Fibroblast of skin of abdomen (primary cell): ENCODE data around the gene GDPD3.

Source experiments
- DNase-seq: peaks from one replicate; pipeline ENCODE4 v3.0.0-alpha.2; 2013

GDPD3 gene

DNA sequence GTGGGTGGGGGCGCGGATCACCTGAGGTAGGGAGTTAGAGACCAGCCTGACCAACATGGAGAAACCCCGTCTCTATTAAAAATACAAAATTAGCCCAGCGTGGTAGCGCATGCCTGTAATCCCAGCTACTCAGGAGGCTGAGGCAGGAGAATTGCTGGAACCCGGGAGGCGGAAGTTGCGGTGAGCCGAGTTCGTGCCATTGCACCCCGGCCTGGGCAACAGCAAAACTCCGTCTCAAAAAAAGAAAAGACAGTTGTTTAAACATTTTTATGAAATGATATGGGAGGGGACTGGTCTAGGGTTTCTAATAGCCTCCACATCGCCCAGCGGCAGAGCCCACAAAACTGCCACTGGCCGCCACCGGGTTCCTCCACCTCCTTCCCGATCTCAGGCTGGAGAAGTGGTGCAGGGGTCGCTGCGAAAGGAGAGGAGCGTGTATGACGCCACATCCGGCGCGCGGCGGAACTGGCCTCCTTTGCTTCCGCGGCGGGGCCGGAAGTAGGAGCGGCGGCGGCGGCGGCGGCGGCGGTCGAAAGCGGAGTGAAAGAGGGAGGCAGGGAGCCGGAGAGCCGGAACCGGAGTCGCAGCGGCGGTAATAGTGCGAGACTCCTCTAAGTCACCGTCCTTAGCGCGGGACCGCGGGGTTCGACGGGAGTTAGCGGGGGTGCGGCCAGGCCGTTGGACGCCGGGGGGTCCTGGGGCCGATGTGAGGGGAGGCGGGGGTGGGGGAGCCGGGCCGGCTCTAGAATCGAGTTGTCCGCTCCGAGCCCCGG lies 37.6 kb downstream of the GDPD3 start, which contains the start of gene PPP4C:
PPP4C (plus strand) TSS at position 492 of the 773 bp plus-strand sequence. CDS start 384 bp downstream, outside the sequence.
- peak; percentile 89 for DNase-seq

DNA sequence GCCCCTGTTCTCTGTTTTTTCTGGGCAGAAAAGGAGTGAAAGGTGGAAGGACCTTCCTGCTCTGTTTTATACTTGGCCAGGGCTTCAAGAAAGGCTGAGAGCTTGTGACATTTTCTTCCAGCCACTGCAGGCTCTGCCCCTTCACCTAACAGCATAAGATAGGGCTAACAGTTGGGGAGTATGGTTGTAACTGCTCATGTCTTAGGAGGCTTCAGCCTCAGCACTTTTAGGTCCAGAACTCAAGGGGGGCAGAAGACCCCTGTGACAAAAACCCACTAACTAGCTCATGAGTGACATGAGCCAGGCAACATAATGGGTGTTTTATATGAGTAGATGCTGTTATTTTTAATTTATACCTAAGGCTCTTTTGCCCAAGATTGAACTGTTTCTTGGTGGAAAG lies 42.8 kb downstream of the GDPD3 start:
- DNase-seq = no peak

DNA sequence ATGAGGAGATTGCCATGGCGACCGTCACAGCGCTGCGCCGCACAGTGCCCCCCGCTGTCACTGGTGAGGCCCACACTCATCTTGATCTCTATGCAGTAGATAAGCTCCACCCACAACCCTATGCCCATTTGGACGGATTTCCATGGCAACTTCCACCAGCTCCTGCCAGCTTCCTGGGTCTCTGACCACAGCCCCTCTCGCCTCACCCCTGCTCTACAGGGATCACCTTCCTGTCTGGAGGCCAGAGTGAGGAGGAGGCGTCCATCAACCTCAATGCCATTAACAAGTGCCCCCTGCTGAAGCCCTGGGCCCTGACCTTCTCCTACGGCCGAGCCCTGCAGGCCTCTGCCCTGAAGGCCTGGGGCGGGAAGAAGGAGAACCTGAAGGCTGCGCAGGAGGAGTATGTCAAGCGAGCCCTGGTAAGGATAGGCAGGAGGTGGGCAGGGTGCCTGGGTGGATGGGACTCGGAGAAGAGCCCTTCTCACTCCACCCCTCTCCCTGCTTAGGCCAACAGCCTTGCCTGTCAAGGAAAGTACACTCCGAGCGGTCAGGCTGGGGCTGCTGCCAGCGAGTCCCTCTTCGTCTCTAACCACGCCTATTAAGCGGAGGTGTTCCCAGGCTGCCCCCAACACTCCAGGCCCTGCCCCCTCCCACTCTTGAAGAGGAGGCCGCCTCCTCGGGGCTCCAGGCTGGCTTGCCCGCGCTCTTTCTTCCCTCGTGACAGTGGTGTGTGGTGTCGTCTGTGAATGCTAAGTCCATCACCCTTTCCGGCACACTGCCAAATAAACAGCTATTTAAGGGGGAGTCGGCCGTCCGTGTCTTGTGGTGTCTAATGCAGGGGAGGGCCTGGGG lies 43.5 kb downstream of the GDPD3 start:
- no peak for DNase-seq

DNA sequence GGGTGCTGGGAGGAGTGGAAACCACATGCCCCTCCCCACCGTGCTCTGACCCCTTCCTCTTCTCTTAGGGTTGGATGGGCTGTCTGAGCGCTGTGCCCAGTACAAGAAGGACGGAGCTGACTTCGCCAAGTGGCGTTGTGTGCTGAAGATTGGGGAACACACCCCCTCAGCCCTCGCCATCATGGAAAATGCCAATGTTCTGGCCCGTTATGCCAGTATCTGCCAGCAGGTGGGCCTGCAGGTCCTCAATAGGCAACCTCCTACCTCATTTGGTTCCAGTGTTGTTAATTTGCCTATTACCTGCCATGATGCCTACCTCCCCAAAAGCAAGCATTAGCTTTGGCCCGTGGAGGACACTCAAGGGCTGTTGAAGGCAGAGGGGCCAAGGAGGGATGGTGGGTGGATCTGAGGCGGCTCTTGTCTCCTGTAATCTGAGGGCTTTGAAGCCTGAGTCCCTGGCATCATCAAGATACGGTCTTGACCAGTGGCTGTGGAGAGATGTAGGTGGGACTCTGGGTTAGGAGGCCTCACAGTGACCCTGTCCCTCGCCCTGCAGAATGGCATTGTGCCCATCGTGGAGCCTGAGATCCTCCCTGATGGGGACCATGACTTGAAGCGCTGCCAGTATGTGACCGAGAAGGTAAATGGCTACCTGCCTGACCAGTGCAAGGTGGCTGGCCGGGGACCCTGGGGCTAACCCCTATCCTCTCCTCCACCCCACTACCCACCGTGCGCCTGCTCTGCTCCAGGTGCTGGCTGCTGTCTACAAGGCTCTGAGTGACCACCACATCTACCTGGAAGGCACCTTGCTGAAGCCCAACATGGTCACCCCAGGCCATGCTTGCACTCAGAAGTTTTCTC lies 44.4 kb downstream of the GDPD3 start:
- no peak for DNase-seq

DNA sequence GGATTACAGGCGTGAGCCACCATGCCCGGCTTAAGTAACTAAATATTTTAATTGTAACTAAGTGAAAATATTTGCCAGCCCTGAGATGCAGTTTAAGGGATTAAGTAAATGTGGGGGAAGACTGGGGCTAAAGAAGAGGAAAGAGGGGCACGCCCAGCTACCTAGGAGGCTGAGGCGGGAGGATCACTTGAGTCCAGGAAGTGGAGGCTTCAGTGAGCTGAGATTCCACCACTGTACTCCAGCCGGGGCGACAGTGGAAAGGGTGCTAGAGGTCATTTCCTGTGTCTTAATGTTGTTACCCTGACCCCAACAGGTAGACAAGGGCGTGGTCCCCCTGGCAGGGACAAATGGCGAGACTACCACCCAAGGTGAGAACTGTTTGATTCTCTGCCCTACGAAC lies 45.0 kb downstream of the GDPD3 start:
- no peak for DNase-seq

DNA sequence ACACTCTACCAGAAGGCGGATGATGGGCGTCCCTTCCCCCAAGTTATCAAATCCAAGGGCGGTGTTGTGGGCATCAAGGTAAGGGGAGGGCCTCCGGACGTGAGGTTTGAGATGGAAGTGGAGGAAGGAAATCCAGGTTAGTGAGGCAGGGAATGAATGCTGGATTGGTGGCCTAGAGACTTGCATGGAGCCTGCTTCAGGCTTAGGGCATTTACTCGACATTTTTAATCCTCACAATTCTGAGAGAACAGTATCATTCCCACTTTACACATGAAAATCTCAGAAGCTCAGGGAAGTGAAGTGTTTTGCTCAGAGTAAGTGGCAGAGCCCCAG lies 45.8 kb downstream of the GDPD3 start:
- no peak for DNase-seq

DNA sequence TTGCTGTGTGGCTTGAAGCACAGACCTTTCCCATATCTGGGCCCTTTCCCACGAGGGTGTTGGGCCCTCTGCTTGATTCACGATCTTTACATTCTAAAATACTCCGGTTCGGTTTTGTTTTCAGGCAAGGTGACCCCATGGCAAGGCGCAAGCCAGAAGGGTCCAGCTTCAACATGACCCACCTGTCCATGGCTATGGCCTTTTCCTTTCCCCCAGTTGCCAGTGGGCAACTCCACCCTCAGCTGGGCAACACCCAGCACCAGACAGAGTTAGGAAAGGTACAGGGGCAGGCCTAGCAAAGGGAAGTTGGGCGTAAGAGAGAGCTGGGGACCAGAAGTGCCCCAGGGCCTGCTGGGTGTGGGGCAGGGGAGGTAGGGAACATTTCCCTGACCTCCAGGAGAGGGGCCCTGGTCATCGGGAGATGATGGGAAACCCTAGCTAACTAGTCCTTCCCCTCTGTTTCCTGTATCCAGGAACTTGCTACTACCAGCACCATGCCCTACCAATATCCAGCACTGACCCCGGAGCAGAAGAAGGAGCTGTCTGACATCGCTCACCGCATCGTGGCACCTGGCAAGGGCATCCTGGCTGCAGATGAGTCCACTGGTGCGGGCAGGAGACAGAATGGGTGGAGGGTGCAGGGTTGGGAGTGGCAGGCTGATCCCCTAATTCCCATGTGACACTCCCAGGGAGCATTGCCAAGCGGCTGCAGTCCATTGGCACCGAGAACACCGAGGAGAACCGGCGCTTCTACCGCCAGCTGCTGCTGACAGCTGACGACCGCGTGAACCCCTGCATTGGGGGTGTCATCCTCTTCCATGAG lies 46.4 kb downstream of the GDPD3 start:
- no peak for DNase-seq

DNA sequence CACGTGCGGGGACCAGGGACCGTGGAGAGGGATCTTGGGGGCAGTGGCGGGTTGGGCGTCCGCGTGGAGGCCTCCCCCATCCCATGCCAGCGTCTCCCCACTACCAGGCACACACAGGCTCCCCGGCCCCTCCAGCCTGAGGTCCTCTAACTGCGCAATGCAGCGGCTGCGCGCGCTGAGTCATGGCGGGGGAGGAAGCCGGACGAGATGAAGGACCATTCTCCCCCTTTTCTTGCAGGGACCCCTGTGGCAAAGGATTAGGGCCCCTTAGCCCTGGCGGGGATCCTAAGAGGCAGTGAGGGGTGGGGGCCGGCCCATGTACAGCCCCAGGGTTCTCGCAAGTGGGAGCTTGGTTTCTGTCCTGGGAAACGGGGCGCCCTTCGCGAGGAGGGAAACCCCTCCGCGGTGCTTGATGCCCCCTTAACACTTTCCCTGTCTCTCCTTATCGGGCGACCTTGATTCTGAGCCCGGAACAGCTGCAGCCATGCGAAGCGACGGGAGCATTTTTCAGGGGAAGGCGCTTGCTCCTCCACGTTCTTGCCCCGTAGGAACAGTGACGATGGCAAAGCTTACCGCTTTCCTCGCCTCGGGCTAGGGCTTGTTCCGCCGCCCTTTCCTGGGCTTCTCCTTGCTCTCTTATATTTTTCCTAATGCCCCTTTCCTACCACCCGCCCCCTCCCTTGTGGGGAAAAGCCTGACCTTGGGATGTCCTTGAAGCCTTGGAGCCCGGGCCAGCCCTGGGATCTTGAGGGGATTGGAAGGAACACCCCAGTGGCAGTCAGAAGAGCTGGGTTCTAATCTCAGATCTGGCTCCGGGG lies 47.2 kb downstream of the GDPD3 start:
- DNase-seq = peak; percentile 60

DNA sequence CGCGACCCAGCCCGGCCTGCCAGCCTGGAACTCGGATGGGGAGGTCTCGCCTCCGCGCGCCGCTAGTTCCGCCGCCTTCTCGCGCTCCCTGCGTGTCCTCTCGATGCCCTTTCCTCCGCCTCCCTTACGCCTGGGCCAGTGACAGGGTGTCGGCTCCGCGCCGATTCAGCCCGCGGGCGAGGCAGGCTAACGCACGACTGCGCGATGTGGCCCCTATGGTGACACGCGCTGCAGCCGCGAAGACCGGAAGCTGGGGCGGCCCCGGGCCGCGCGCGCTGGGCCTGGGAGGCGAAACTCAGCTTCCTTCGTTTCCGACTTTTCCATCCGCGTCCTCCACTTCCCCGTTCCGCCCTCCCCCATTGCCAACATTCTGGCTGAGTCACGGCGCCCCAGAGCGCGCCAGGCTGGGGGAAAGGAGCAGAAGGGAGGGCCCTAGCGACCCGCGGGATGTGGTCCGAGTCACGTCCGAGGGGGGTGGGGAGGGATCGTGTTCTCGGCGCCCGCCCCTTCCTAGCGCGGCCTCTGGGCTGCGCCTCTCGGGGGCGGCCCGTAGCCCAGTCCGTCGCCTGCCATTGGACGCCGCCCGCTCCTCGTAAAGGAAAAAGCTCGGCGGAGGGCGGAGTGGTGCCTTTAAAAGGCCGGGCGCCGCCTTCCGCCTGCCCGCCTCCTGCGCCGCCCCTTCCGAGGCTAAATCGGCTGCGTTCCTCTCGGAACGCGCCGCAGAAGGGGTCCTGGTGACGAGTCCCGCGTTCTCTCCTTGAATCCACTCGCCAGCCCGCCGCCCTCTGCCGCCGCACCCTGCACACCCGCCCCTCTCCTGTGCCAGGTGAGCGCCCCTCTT lies 48.0 kb downstream of the GDPD3 start, which contains the start of gene ALDOA:
ALDOA (plus strand) TSS at position 659 of the 841 bp plus-strand sequence. CDS start 1,138 bp downstream, outside the sequence.
- peak; percentile 100 for DNase-seq

DNA sequence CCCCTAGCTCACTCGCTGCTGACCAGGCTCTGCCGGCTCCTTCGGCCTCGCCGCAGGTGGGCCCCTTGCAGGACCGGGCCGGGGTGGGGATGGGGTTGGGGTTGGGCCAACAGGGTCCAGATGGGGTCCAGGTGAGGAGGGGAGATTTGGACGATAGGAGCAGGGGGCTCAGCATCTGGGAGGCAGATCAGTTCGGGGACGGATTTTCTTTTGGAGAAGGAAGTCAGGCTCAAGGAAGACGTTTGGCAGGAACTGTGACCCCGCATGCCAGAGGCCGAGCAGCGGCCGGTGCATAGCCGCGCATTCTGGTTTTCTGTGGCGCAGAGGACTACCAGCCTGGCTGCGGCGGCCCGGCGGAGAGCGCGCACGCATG lies 48.6 kb downstream of the GDPD3 start:
- DNase-seq = no peak

DNA sequence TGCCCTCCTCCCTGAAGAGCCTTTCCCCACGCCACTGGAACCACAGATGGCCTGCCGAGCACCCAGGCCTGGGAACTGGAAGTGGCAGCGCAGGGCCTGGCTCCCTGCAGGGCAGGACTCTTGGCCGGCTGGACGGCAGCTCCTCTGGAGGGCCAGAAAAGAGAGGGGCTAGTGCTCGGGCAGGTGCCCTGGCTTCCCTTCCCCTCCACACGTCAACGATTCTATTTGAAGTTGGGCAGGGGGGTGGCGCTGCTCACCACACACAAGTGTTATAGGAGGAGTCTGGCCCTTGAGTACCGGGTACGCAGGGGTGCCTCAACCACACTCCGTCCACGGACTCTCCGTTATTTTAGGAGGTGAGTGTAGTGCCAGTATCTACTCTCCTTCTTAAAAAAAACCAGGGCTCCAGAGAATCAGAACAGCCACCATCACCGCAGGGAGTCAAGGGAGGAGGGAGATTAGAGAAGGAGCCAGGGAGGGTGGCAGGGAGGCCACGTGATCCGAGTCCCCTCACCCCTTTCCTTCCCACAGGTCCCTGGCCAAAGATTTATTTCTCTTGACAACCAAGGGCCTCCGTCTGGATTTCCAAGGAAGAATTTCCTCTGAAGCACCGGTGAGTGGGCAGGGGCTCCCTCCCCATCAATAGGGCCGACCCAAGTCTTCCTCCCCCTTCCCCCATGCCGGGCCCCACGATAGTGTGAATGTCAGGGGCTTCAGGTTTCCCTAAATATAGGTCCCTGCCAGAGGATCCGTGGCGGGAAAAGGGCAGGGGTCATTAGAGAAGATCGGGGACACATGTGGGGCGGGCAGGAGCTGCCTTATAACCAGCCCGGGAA lies 49.2 kb downstream of the GDPD3 start:
- DNase-seq = peak; percentile 39

DNA sequence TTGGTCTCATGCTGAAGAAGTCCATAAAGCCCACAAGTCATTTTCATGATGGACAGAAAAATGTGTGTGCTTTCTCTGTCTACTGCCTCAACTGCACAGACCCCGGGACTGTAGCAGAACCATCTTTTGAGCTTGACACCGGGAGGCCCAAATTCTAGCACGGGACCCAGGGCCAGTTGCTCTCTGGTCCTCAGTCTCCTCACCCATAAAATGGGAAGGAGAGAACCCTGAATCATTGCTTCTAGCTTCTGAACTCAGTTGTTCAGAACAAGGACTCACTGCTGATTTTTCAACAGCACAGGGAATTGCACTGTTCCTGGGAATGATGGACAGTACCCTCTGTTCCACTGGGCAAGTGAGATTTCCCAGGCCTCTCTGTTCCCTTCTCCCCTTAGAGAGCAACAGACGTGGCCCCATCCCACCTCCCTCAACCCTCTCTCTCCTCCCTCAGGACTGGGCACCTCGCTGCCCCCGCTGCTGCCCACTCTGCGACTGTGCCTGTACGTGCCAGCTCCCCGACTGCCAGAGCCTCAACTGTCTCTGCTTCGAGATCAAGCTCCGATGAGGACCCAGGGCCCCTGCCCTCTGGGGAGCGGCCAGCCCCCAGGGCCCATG lies 50.0 kb downstream of the GDPD3 start:
- no peak for DNase-seq

DNA sequence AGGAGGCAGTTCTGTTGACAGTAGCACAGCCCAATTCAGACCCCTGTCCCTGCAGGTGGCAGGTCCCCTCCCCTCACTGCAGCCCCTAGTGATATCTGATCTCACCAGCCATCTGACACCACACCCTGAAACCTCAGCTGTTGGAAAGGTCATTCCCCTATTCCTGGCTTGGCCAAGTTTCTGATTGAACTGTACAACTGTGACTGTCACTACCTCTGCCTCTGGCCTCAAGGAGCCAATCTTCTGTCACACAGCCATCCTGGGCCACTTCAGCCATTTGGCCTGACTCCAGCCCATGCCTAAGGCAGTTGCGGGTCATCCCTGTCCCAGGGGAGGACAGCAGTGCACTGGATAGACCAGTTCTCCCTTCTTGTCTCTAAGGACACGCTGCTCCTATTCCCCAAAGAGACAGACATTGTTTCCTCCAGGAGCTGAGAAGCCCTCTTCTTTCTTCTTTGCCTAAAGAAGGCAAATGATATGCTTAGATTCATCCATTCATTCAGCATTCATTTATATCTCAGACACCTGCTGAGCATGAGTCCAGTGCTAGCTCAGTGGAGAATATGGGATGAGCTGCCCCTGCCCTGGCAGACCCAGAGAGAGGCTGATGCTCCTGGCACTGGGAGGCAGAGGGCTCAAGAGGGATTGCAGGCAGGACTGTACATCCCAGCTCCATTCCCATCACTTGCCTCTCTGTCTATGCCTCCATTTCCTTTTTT lies 52.3 kb downstream of the GDPD3 start:
- no peak for DNase-seq

DNA sequence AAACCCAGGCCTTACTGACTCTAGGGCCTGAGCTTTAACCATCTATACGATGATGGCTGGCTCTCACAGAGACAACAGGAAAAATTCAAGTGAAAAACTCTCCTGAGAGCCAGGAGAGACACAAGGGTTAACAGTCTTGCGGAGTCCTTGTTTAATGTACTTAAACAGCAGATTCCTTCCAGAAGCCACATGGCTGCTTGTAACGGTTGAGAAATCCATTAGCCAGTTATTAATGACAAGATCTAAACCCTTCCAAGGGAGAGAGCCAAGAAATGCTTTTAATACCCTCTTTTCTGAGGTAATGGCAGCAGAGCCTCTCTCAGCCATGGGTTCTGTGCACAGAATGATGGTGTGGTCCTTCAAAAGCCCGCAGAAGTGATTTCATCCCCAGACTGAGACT lies 53.0 kb downstream of the GDPD3 start:
- DNase-seq = no peak

DNA sequence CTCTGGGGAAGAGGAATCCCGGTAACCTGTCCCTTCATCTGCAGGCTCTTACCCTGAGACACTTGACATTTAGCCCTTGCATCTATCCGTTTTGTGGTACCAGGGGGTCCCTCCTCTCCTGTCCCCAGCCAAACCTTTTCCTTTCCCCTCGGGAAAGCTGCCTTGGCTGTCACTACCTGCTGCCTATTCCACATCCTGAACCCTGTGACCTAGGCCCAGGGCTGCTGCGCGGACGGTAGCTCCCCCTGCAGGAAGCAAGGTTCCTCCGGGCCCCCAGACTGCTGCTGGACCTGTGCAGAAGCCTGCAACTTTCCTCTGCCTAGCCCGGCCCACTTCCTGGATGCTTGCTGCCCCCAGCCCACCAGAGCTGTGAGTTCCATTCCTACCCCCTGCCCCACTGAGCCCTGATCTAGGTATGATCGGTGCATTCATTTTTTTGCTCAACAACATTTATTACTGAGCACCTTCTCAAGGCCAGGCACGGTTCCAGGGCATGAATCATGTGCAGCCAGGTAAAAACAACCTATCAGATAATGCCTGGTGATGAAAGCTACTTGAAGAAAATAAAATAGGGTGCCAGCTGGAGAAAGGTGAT lies 58.3 kb downstream of the GDPD3 start:
- no peak for DNase-seq
